Measurements from ENCODE around the gene PRR3.
A peak's percentile ranks its signal among the peaks of the same experiment; 100 is the strongest.
"Not testable (repeated sequence)": the region's sequence is repeated elsewhere in the genome, so short reads cannot be mapped to it uniquely, and the experiment has no call there.

Gene PRR3, protein sequence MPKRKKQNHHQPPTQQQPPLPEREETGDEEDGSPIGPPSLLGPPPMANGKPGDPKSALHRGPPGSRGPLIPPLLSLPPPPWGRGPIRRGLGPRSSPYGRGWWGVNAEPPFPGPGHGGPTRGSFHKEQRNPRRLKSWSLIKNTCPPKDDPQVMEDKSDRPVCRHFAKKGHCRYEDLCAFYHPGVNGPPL

GRCh38 chr6:30556906-30557682 is at the start of gene PRR3:
Gene PRR3, plus strand, starts transcription at chr6:30557295. Its CDS starts 50 bp downstream, at chr6:30557345.
- DNase-seq: peak; percentile 81 to 89

DNA sequence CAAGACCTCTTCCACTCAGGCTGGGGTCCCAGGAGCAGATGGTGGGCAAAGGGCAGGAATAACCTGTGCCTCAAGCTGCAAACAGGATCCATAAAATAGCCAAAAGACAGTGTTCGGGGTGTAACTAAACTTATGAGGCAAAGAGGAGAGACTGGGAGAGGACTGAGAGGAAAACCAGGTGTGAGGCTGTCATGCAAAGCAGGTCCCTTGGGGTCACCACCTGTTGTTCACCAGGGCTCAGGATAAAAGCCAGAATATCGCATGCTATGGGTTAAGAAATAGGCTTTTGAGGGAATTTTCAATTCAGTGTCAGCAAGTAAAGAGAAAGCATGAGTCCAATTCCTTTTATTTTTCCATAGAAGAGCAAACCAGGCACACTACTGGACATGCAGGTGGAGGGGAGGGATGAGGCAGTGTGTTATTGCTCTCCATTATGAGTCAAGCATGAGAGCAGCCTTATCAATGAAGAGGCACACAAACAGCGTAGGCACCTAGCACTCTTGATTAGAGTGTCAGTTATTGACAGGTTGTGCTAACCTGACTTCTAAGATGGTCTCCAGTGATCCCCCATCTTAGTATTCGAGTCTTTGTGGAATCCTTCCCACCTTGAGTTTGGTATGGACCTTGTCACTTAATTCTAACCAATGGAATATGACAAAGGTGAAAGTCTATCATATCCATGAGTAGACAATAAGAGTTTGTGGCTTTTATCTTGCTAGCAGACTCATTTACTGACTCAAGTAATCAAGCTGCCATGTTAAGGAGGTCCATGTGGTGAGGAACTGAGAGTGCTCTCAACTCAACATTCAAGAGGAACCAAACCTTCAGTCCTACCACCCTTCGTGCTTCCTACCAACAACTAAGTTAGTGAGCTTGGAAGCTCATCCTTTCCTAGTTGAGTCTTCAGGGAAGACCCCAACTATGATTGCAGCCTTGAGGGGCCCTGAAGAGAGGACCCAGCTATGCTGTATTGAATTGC is 49.0 kb upstream of the PRR3 start:
- no peak for DNase-seq

DNA sequence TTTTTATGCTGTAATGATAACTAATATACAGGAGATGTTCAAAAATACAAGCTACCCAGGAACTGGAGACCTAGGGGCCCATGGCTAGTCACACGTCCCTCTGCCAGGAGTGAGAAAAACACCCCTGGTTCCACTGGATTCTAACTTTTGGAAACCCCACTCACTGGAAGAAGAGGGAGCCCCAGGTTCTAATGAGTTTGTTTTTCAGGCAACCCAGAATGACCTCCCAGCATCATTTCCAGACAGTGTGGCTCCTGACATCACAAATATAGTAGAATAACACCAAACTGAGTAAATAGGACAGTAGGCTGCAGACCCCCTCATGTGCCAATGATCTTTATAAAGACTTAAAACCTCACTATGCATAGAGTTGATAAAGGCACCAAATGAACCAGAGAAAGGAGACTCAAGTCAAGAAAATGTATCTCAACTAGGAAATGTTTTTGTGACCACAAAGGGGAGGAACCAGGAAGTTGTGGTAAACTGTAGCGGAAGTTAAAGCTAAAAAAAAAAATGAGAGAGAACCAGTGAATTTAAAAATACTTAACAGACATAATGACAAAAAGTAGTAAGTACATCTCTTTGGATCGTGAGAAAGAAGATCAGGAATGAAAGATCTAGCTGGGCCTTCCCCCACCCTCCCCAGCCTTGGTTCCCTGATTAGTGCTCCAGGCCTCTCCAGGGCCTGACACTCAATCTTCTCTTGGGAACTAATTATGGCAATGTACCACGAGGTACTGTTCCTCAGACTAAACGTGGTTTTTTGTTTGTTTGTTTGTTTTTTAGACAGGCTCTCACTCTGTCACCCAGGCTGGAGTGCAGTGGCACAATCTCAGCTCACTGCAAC is 48.0 kb upstream of the PRR3 start:
- no peak for DNase-seq

- DNase-seq: no peak
Measured at GRCh38 chr6:30510419-30511168, 46.5 kb upstream of the PRR3 start.

- no peak for DNase-seq
Measured at GRCh38 chr6:30511169-30511546, 45.9 kb upstream of the PRR3 start.

DNA sequence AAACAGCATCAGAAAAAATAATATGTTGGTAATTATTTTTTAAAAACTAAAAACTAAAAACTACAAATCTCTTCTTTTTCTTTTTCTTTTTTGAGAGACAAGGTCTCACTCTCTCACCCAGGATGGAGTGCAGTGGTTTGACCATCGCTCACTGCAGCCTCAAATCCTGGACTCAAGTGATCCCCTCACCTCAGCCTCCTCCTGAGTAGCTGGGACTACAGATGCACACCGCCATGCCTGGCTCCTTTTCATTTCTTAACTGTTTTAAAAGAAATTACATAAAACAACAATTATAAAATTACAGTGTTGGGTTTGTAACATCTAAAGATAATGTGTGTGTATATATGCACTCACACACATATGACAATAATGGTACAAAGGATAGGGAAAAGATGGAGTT is 43.6 kb upstream of the PRR3 start:
- no peak for DNase-seq

- no peak for DNase-seq
Measured at GRCh38 chr6:30515106-30515505, 42.0 kb upstream of the PRR3 start.

GRCh38 chr6:30515944-30516753 is 40.9 kb upstream of the PRR3 start:
- peak in 1 of 2 experiments; percentile 54 for DNase-seq

DNA sequence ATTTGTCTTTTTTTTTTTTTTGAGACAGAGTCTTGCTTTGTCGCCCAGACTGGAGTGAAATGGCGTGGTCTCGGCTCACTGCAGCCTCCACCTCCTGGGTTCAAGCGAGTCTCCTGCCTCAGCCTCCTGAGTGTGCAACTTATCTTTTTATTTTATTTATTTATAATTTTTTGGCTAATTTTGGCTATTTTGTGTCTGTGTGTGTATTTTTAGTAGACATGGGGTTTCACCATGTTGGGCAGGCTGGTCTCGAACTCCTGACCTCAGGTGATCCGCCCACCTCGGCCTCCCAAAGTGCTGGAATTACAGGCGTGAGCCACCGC is 40.4 kb upstream of the PRR3 start:
- DNase-seq: not testable (repeated sequence)

- DNase-seq: not testable (repeated sequence)
Measured at GRCh38 chr6:30517767-30518504, 39.2 kb upstream of the PRR3 start.

GRCh38 chr6:30518505-30519145 is 38.5 kb upstream of the PRR3 start:
- not testable (repeated sequence) for DNase-seq

GRCh38 chr6:30520522-30520921 is 36.6 kb upstream of the PRR3 start:
- DNase-seq: no peak

DNA sequence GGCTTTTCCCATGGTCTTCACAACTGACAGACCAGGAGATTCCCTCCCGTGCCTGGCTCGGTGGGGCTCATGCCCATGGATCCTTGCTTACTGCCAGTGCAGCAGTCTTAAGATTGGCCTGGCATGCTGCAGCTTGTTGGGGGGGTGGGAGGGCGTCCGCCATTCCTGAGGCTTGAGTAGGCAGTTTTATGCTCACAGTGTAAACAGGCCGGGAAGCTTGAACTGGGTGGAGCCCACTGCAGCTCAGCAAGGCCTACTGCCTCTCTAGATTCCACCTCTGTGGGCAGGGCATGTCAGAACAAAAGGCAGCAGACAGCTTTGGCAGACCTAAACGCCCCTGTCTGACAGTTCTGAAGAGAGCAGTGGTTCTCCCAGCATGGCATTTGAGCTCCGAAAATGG is 36.0 kb upstream of the PRR3 start:
- not testable (repeated sequence) for DNase-seq

GRCh38 chr6:30521952-30522351 is 35.1 kb upstream of the PRR3 start:
- DNase-seq: not testable (repeated sequence)

DNA sequence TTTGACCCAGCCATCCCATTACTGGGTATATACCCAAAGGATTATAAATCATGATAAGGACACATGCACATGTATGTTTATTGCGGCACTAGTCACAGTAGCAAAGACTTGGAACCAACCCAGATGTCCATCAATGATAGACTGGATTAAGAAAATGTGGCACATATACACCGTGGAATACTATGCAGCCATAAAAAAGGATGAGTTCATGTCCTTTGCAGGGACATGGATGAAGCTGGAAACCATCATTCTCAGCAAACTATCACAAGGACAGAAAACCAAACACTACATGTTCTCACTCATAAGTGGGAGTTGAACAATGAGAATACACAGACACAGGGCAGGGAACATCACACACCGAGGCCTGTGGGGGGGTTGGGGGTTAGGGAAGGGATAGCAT is 30.7 kb upstream of the PRR3 start:
- DNase-seq: not testable (repeated sequence)

DNA sequence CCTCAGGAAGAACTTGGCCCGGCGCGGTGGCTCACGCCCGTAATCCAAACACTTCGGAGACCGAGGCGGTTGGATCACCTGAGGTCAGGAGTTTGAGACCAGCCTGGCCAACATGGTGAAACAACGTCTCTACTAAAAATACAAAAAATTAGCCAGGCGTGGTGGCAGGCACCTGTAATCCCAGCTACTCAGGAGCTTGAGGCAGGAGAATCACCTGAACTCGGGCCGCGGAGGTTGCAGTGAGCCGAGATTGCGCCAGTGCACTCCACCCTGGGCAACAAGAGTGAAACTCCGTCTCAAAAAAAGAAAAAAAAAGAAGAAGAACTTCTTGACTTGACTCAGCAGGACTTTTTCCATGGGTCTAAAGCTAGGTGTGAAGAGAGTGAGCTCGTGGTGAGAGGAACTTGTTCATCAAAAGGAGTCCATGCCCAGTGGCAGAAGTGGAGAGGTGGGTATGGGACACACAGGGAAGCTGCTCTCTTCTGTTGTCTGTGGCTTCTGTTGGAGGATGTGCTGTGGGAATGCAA is 27.7 kb upstream of the PRR3 start:
- not testable (repeated sequence) for DNase-seq

DNA sequence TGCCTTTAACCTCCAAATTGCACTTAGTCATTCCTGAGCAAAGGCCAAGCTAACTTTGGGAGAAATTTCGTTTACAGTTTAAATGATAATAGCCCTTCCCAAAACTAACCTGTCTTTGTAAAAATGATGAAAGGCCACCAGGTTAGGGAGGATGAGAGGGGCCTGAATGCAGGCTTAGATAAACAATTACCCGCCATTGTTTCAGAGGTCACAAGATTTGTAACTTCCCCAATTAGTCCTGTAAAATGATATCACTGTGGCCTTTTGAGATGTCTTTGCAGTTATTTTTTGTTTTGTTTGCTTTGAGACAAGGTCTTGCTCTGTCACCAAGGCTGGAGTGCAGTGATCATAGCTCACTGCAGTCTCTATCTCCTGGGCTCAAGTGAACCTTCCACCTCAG is 27.1 kb upstream of the PRR3 start:
- no peak for DNase-seq

GRCh38 chr6:30533460-30534294 is 23.4 kb upstream of the PRR3 start:
- no peak for DNase-seq

All from NCI-H446 (cell line).